ENCODE results near the gene ALKBH5.
A peak's percentile ranks its signal among the peaks of the same experiment; 100 is the strongest.

Gene ALKBH5

GRCh38 chr17:18183334-18184142, at the start of gene ALKBH5:
Gene ALKBH5 (plus strand): TSS chr17:18183828. CDS start chr17:18184244, 416 bp downstream.
- DNase-seq: peak; percentile 96

GRCh38 chr17:18136357-18136756, 47.3 kb upstream of the ALKBH5 start:
- no peak for DNase-seq

GRCh38 chr17:18138065-18138749, 45.4 kb upstream of the ALKBH5 start:
- no peak for DNase-seq

- no peak for DNase-seq
These were observed 44.5 kb upstream of the ALKBH5 start for GRCh38 chr17:18139092-18139491.

GRCh38 chr17:18139498-18139897, 44.1 kb upstream of the ALKBH5 start:
- no peak for DNase-seq

GRCh38 chr17:18139949-18140348, 43.7 kb upstream of the ALKBH5 start:
- no peak for DNase-seq

GRCh38 chr17:18140648-18141047, 43.0 kb upstream of the ALKBH5 start:
- DNase-seq: no peak

GRCh38 chr17:18141210-18141803, 42.3 kb upstream of the ALKBH5 start:
- peak; percentile 62 for DNase-seq

- no peak for DNase-seq
These were observed 41.2 kb upstream of the ALKBH5 start for GRCh38 chr17:18142417-18142816.

- no peak for DNase-seq
These were observed 40.3 kb upstream of the ALKBH5 start for GRCh38 chr17:18143044-18143936.

GRCh38 chr17:18144261-18144660, 39.4 kb upstream of the ALKBH5 start:
- no peak for DNase-seq

- DNase-seq: no peak
These were observed 38.8 kb upstream of the ALKBH5 start for GRCh38 chr17:18144855-18145254.

- no peak for DNase-seq
These were observed 37.8 kb upstream of the ALKBH5 start for GRCh38 chr17:18145811-18146210.

- DNase-seq: no peak
These were observed 37.4 kb upstream of the ALKBH5 start for GRCh38 chr17:18146259-18146658.

GRCh38 chr17:18146980-18147379, 36.6 kb upstream of the ALKBH5 start:
- no peak for DNase-seq

GRCh38 chr17:18148586-18148985, 35.0 kb upstream of the ALKBH5 start:
- no peak for DNase-seq

- no peak for DNase-seq
These were observed 32.3 kb upstream of the ALKBH5 start for GRCh38 chr17:18151290-18151689.

GRCh38 chr17:18155179-18155578, 28.4 kb upstream of the ALKBH5 start:
- no peak for DNase-seq

GRCh38 chr17:18156171-18156975, 27.3 kb upstream of the ALKBH5 start:
- peak; percentile 15 for DNase-seq

- DNase-seq: no peak
These were observed 26.7 kb upstream of the ALKBH5 start for GRCh38 chr17:18156976-18157280.

GRCh38 chr17:18157354-18157985, 26.2 kb upstream of the ALKBH5 start:
- DNase-seq: no peak

Measured in CD4-positive, alpha-beta T cell treated with Interleukin-17A for 4 hours (primary cell).